ENCODE measurements around the gene CHRNA4. TPM values are rescaled to one million over a fixed set of nuclear protein-coding genes. Genes with fewer than 3 reads are reported as not detected.

CHRNA4 gene
- total and polyA plus RNA-seq, 2 of the 13 experiments (the other 11 are each of a cell fraction or from before 2014, with no cell fraction given), result not detected

GRCh38 chr20:63362436-63363009, 1.4 kb upstream of the CHRNA4 start (continued):
- TF ChIP-seq ZNF446 (CRISPR knock-in tag; IDR thresholded peaks at IDR 0.05), result 0 out of 2 replicates have a peak, but pooled peaks have one; percentile 57

DNA sequence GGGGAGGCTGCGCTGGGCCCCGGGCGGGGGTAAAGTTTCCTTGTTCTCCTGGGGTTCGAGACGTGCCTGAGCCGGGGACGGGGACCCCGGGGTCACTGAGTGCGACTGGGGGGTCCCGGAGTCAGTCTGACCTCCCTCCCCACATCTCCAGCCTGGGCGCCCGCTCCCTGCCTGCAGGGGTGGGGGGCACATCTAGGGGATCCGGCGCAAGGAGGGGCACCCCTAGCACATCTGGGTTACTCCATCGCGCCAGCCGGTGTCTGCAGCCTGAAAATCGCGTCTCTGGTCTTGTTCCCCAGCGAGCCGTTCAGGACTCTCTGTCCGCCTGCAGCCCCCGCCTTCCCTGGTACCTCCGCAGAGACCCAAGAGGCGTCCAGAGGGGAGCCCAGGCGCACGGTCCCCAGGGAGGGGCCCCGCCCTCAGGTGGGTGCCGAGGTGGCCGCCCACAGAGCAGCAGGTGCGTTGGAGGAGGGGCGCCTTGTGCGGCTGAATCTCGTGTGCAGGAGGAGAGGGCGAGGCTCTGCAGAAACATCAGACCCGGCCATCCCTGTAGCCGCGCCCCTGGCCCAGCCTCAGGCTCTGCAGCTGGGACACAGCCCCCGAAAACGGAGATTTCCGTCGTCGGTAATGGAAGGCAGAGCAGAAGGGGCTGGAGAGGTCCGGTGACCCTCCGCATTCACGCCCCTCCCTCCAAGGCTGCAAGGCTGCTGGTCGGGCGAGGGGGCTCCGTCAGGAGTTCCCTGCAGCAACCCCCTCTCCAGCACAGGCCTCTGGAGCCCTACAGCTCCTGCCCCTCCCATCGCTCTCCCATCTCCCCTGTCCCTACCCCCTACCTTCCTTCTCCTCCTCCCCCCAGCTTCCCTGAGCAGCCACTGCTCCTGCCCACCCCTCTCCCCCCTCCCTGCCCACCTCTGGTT, 628 bp upstream of the CHRNA4 start:
- Histone ChIP-seq H3K4me2 (ENCODE audit: low read depth, low read length) (no peak overlapping the region), H4K20me1 (ENCODE audit: insufficient read depth, low read length) (peaks cover 7% of the 10 kb centered on the region; the same call in 1 of the 2 replicates), H3K27me3 (ENCODE audit: control insufficient read depth in 1 of 2, insufficient read depth in 2 of 2, low read length in 2 of 2) (peaks cover 26 to 73% of the 10 kb centered on the region in 2 experiments), H3K36me3 (replicated peaks in 1 of 2; ENCODE audit: control insufficient read depth in 1 of 2, insufficient read depth in 2 of 2, low read length in 2 of 2) (no peaks in the 10 kb centered on the region; a peak in 1 of 5 replicates), H3K4me3 (replicated peaks in 1 of 3; ENCODE audit: insufficient read depth in 1 of 3, low read depth in 2 of 3, low read length in 3 of 3) (no peak overlapping the region), H3K9ac (ENCODE audit: insufficient read depth, low read depth, low read length) (no peak overlapping the region), H3K9me3 (ENCODE audit: low read length) (no peaks in the 10 kb centered on the region), H2AFZ (ENCODE audit: low read length) (no peak overlapping the region), H3K4me1 (ENCODE audit: insufficient read depth, low read length) (peaks cover 39% of the 10 kb centered on the region), H3K79me2 (ENCODE audit: insufficient read depth, low read length) (no peaks in the 10 kb centered on the region), H3K27ac (ENCODE audit: extremely low read length, insufficient read depth, low read length) (no peak overlapping the region)
- ChIA-PET POLR2A (interaction anchor here (0.6 kb wide), 1 partner anchor 16 kb away, joined by 3 read pairs; no protein-coding TSS in a partner anchor), CTCF (ENCODE audit: low intra/inter-chr PET ratio, low total read pairs) (no interaction called here)
- no peak for FAIRE-seq
- ATAC-seq, result no peak; the same call in 2 of the 3 replicates
- no TSS peak for BruUV-seq (replicated peaks)
- TF ChIP-seq CERS6 (CRISPR knock-in tag; IDR thresholded peaks at IDR 0.05), result no peak
- TF ChIP-seq ZNF879 (CRISPR knock-in tag; IDR thresholded peaks at IDR 0.05), result no peak
- TF ChIP-seq, protein P1, sequence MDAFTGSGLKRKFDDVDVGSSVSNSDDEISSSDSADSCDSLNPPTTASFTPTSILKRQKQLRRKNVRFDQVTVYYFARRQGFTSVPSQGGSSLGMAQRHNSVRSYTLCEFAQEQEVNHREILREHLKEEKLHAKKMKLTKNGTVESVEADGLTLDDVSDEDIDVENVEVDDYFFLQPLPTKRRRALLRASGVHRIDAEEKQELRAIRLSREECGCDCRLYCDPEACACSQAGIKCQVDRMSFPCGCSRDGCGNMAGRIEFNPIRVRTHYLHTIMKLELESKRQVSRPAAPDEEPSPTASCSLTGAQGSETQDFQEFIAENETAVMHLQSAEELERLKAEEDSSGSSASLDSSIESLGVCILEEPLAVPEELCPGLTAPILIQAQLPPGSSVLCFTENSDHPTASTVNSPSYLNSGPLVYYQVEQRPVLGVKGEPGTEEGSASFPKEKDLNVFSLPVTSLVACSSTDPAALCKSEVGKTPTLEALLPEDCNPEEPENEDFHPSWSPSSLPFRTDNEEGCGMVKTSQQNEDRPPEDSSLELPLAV (CRISPR knock-in tag; conservative IDR thresholded peaks at IDR 0.05; ENCODE audit: low read depth), result no peak
- TF ChIP-seq DNMT1 (CRISPR knock-in tag; IDR thresholded peaks at IDR 0.05), result peak; percentile 27; the same call in 1 of the 2 replicates
- no peak for TF ChIP-seq KDM6A (CRISPR knock-in tag; IDR thresholded peaks at IDR 0.05; ENCODE audit: low read depth)
- TF ChIP-seq HNRNPK (IDR thresholded peaks at IDR 0.05; ENCODE audit: low read depth, low read length, poor library complexity, severe bottlenecking), result peak; percentile 62
- 0 out of 2 replicates have a peak, but pooled peaks have one; percentile 4 for TF ChIP-seq ZNF234 (CRISPR knock-in tag; conservative IDR thresholded peaks at IDR 0.05)
- 62% methylated on average over 42 of the region's 50 CpGs for WGBS (ENCODE audit: low lambda C conversion rate)
- no peak for DNase-seq (ENCODE audit: low spot score)
- in situ Hi-C loops (cut with HindIII; ENCODE audit: extremely low pct_ligation_motif_present, low pct_unique_long_range_greater_than_20kb) (no loop called here), intact Hi-C loops (cut with micrococcal nuclease; ENCODE audit: unreplicated experiment) (no loop called here)
